T-helper 1 cell treated with Interleukin-12 subunit alpha and Interleukin-12 subunit beta and Interleukin-4 antibody, amounts not matched to agents 30 ng/mL and 1 ng/mL, for 36 hours (primary cell): ENCODE measurements around the gene PIK3CA. TPM values are rescaled to one million over a fixed set of nuclear protein-coding genes. Genes with fewer than 3 reads are reported as not detected.
"Not testable (repeated sequence)": the region's sequence is repeated elsewhere in the genome, so short reads cannot be mapped to it uniquely, and the experiment has no call there.

Experiments used
- intact Hi-C: fragments of 100-400 bp; cut with micrococcal nuclease; formaldehyde crosslinking; loops from one replicate; pipeline ENCODE4 v1.15.1; 2024
- total RNA-seq: library from RNA; stranded (reverse); gene quantifications from 2 replicates; pipeline ENCODE4 v1.2.3, GENCODE V29; 2022

The PIK3CA gene
- total RNA-seq, 1 donor from 2014 or later: 25.1 TPM

DNA sequence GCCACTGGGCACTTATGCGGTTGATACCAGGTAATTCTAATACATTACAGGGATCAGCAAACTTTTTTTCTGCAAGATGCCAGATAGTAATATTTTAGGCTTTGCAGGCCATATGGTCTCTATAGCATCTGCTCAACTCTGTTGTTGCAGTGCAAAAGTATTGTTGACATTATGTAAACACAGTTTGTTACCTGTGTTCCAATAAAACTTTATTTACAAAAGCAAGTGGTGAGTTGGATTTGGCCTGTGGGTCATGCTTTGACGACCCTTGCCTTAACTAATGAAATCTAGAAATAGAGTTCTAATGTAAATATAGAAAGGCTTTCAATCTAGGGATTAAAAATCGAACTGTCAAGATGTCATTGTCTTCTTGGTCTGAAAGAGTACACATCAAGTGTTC is 44.4 kb downstream of the PIK3CA start:
- intact Hi-C loops: loop anchor here (1.0 kb wide), 1 partner anchor 8 kb away; no protein-coding TSS in a partner anchor

DNA sequence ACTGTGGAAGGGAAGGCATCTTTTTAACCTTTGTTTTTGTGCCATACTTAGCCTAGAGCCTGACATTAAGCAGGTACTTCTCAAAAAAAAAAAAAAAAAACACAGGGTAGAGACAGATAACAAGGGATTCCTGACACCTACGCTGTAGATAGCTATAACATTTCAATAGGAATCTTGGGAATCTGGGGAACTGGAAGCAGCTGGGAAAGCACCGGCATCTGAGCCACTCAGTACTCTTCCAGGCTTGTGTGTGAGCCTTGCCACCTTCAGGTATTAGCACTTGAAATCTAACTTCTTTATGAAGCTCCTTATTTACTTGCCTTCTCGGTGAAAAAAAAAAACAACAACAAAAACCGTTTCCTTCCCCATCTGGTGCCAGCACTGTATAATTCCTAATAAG is 46.8 kb downstream of the PIK3CA start:
- intact Hi-C loops: loop anchor here (5.0 kb wide), 2 partner anchors 67 to 123 kb away; partner anchors contain the start of gene ZMAT3

DNA sequence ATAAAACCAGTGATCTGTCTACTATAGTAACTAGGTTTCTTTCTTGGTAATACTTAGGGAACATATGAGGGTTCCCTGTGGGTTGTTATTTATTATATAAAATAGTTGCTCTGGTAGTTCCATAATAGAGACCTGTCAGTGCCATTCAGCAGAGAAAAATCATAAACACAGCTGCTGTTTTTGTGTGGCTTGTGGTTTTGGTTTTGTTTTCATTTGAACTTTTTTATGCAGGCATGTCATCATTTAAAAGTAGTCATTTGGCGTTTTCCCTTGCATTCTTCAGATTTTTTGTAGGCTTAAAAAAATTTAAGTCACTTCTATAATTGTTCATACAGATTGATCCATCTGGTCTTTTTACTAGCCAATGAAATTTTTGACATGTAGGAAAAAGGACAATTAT is 47.9 kb downstream of the PIK3CA start:
- intact Hi-C loops: loop anchor here (1.0 to 5.0 kb wide), 7 partner anchors 15 to 181 kb away; partner anchors contain the start of genes MFN1 and ZMAT3

DNA sequence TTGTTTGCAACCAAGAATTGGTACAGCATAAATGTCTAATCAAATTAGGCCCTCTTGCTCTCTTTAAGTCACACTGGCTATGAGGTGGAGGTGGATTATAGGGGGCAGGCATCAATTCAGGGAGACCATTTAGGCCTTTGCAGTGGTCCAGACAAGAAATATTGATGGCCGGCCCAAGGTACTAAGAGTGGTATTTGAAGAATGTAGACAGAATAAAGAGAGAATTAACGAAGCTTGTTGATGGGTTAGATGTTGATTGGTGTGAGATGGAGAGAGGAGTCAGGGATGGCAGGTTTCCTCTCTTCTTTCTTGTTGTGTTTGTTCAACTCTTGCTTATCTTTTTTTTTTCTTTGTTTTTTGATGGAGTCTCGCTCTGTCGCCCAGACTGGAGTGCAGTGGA is 48.5 kb downstream of the PIK3CA start:
- intact Hi-C loops: loop anchor here (1.0 to 5.0 kb wide), 7 partner anchors 15 to 181 kb away; partner anchors contain the start of genes MFN1 and ZMAT3

DNA sequence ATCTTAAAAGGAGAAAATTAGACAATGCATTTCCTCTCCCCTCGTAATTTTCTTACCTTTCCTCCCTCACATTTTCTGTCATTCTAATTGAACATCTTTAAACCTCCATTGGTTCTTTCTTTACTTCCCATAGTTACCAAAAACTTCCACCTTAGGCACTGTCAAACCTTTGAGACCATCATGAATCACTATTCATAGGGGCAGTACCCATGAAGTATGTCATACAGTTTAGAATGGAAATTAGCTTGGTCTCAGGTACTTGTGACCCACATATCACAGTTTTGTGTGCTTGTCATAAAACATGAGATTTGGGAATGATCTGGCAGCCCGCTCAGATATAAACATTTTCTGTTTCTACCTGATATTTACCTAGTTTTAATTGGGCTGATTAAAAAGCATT is 52.6 kb downstream of the PIK3CA start:
- intact Hi-C loops: no loop called here

DNA sequence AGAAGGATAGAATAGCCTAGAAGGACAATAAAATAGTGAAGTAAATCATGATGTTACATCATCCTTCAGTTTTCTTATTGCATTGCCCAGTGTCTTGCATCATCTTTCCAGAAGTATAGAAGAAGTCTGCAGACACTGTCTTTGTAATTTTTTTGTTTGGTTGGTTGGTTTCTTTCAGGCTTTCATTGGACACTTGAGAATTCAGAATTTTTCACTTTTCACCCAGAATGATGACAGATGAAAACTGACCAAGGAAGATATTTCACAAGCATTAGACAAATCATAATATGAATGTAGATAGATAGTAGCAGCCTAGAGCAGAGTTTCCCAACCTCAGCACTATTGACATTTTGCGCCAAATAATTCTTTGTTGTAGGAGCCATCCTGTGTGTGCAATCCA is 67.4 kb downstream of the PIK3CA start:
- intact Hi-C loops: not testable (repeated sequence)

DNA sequence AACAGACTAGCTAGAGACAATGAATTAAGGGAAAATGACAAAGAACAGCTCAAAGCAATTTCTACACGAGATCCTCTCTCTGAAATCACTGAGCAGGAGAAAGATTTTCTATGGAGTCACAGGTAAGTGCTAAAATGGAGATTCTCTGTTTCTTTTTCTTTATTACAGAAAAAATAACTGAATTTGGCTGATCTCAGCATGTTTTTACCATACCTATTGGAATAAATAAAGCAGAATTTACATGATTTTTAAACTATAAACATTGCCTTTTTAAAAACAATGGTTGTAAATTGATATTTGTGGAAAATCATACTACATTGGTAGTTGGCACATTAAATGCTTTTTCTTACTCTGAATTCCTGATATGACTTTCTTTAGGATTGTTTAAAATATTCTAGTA is 70.1 kb downstream of the PIK3CA start:
- intact Hi-C loops: not testable (repeated sequence)

DNA sequence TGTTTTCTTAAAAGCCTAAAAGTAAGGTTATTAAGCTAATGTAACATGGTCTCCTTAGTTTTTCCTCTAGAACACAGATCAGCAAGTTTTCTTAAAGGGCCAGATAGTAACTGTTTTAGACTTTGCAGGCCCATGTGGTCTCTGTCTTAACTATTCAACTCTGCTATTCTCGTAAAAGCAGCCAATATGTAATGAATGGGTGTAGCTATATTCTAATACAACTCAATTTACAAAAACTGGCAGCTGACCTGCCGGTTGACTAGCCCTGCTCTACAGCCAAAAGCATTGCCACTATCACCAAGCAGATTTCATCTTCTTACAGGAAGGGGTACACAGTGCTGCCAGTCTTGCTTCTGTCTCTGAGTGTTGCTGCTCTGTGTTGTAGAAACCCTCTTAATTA is 75.4 kb downstream of the PIK3CA start:
- intact Hi-C loops: no loop called here

DNA sequence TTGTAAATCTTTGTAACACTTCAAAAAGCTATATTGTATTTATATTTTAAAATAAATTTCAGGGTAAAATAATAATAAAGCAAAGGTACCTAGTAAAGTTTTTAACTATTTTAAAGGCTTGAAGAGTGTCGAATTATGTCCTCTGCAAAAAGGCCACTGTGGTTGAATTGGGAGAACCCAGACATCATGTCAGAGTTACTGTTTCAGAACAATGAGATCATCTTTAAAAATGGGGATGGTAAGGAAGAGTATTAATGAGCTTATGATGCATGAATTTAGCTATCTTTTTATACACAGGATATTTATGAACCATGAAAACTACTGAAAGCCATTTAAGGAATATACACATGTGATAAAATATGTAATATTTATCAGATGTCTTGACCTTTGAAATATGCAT is 76.4 kb downstream of the PIK3CA start:
- intact Hi-C loops: no loop called here

DNA sequence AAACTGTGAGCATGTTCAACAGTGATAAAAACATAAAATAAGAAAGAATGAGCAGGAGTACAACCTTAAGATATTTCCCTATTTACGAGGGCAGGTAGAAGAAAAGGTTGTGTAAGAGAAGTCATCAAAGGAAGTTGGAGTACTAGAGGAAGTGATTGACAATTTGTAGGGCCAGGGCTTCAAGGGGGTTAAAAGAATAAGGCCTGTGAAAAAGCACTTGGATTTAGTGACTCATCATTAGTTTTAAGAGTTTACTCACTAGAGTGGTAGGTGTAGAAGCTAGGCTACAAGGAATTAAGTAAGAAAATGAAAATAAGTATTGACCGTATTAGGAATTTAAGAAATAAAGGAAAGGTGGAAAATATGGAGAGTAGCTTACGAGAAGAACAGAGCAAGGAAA is 79.2 kb downstream of the PIK3CA start:
- intact Hi-C loops: no loop called here

DNA sequence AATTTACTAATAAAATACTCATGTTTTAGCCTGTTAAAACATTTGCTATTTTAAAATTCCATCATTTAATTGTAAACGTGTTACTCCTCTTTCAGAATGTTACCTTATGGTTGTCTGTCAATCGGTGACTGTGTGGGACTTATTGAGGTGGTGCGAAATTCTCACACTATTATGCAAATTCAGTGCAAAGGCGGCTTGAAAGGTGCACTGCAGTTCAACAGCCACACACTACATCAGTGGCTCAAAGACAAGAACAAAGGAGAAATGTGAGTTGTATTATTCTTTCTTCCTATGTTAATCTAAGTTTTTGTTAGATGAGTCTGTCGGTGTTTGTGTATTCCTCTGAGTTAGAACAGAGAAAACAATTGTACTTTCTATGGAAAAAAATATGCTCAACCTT is 81.0 kb downstream of the PIK3CA start:
- intact Hi-C loops: no loop called here

DNA sequence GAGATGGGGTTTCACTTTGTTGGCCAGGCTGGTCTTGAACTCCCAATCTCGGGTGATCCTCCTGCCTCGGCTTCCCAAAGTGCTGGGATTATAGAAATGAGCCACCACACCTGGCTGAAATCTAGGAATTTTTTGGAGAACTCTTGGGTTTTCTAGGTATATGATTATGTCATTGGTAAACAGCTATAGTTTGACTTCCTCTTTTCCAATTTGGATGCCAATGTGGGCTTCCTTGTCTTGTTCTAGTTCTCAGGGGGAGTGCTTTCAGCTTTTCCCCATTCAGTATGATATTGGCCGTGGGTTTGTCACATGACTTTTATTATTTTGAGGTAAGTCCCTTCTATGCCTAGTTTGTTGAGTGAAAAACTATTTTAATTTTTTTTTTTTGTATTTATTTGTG is 84.9 kb downstream of the PIK3CA start:
- intact Hi-C loops: no loop called here

DNA sequence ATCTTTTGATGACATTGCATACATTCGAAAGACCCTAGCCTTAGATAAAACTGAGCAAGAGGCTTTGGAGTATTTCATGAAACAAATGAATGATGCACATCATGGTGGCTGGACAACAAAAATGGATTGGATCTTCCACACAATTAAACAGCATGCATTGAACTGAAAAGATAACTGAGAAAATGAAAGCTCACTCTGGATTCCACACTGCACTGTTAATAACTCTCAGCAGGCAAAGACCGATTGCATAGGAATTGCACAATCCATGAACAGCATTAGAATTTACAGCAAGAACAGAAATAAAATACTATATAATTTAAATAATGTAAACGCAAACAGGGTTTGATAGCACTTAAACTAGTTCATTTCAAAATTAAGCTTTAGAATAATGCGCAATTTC is 86.0 kb downstream of the PIK3CA start:
- intact Hi-C loops: no loop called here

DNA sequence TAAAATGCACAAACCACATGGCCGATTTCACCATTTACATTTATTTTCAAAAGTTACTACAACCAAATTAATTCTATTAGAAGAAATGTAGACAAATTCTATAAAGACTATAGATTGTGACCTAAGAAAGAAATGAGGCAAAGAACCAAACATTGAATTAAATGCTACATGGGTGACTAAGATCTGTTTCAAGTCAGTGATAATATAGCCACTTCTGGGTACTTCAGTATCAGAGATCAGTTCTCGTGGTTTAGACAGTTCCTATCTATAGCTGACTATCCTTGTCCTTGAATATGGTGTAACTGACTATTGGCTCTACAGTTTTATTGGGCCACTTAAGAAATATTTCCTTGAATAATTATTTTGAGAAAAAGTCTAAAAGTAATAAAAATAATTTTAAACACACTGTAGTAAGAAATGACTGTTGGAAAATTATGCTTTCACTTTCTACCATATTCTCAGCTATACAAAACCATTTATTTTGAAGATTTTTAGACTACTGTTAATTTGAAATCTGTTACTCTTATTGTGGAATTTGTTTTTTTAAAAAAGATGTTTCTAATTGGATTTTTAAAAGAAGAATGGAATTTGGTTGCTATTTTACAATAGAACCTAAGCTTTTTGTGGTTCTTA is 88.6 kb downstream of the PIK3CA start:
- intact Hi-C loops: no loop called here

DNA sequence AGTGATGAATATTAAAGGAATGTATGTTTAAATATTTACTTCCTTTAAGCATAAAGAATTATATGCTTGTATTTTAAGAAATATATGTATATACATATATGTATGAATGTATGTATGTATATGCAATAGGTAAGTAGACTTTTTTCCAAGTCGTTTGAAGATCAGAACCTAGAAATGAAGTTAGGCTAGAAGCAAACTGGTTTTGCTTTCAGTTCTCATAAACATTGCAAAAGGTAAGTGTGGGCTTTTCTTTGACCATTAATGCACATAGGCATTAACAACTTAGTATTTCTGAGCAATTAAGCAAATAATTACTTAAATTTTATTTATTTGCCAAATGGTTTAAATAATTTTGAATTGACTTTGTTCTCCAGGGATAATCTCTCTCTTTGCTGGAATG is 92.1 kb downstream of the PIK3CA start:
- intact Hi-C loops: not testable (repeated sequence)

DNA sequence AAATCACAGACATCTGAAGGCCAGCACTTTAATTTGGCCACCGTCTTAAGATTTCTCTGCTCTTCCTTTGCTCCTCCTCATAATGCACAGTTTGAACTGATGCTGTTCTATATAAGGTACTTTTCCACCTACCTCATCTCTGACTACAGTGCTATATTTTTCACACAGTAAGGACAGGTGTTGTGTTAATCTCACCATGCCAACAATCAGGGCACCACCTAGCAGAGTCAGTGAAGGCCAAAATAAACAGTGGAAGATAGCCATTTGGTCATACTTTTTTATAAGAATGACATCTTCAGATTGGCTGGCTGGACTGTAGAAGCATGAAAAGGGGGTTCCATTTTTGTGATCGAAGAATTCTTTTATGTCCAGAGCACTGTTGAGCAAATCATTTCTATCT is 94.7 kb downstream of the PIK3CA start:
- intact Hi-C loops: not testable (repeated sequence)

DNA sequence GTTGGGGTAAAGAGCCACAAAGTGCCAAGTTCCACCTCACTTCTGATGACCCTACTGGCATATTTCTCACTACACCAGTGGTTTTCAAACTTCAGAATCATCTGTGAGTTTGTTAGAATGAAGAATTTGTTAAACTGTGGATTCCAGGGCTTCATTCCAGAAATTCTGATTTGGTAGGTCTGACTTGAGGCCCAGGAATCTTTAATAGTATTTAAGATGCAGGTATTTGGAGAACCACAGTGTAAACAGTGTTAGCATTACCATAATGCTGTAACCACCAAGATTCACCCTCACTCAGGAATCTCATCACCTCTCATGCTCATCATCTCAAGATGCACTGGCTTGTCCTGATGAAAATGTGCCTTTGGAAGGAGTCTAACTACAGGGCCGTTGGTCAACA is 96.7 kb downstream of the PIK3CA start:
- intact Hi-C loops: no loop called here

DNA sequence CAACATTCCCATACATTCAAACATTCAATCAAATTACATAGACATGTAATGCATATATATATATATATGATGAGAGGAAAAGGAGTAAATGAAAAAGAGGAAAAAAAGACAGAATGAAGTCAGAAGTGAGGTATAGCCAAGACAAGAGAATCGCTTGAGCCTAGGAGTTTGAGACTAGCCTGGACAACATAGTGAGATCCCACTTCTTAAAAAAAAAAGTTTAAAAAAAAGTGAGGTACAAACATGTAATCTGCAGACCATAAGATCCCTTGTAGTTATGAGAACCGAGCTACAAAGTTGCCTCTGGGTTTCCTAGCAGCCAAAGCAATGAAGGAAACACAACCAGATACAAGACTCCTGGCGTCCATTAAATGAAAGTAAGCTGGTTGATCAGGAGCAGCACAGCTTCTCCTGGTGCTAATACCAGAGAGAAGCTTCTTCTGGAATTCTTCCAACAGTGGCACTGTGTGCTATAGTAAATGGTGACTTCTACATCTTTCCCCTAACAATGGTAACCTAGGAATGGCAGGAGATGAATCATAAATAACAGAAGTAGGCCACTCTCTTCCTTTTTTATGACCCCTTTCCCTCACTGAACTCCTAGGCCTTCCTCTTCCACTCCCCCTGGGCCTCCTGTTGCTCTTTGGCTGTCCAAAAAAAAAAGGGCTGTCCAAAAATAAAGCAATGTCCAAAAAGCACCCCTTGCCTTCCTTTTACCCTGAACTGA is 99.3 kb downstream of the PIK3CA start:
- intact Hi-C loops: no loop called here

DNA sequence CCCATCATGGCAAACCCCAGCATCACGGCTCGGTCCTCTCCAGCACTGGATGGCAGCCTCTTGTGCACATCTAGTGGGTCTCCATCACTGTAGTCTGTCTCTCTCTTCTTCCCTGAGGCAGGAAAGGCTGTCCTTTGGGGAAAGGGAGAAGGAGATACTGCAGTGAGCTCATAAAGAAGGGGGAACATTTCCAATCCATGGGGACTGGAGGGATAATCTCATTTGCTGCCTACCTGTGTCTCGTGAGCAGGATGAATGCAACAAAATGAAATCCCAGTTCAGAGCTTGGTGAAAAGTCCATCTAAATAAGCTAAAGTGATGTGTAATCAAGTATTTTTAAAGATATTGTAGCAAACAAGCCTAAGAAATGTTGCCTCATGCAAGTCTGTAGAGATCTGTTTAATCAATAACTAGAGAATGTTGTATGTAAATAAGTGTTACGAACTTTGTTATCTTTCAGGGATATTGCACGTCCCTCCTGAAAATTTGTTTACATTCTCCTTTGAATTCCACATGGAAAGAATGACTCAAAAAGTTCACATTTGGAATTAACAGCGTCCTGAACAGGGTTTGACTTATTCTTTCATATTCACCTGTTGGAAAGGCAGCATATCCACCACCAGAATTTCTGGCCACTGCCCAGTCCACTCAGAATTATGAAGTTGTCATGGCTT is 102.8 kb downstream of the PIK3CA start, which contains the start of gene KCNMB3:
KCNMB3 (minus strand) TSS at position 312 of the 674 bp plus-strand sequence; CDS start at position 188, 124 bp downstream.
- intact Hi-C loops: no loop called here

DNA sequence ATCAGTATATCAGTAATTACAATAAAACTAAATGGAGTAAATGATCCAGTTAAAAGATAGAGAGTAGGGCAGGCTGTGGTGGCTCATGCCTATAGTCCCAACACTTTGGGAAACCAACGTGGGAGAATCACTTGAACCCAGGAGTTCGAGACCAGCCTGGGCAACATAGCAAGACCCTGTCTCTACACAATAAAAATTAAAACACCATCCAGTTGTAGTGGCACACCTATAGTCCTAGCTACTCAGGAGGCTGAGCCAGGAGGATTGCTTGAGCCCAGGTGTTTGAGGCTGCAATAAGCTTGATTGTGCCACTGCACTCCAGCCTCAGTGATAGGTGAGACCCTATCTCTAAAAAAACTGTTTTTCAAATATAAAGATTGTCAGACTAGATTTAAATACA is 108.7 kb downstream of the PIK3CA start:
- intact Hi-C loops: no loop called here

DNA sequence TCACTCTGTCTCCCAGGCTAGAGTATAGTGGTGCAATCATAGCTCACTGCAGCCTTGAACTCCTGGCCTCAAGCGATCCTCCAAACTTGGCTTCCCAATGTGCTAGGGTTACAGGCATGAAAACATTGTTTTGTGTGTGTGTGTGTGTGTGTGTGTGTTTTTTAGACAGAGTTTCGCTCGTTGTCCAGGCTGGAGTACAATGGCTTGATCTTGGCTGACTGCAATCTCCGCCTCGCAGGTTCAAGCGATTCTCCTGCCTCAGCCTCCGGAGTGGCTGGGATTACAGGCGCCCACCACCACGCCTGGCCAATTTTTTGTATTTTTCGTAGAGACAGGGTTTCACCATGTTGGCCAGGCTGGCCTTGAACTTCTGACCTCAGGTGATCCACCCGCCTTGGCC is 109.6 kb downstream of the PIK3CA start:
- intact Hi-C loops: not testable (repeated sequence)

DNA sequence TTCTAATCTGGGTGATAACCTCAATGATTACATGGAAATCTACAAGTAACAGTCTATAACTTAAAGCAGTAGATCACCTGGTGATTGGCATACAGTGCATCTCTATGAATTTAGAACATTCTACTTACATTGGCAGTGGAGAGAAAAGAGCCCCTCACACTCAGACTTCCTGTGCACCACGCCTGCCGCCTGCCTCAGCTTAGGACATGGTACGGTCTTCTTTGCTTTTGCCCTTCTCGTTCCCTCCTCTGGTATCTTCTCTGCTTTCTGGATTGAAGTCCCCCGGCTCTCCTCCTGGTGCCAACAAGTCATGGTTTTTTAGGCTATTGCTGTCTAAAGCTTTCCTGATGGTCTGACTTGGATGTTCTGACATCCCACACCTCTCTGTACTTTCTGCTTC is 110.7 kb downstream of the PIK3CA start:
- intact Hi-C loops: no loop called here
